Cerebellar nuclear complex (tissue), 1 donor: ENCODE measurements around the gene NAA80.
"Not testable (repeated sequence)": the region's sequence is repeated elsewhere in the genome, so short reads cannot be mapped to it uniquely, and the experiment has no call there.

ENCODE experiments used
- DNase-seq, 2 experiments: peaks; one replicate each; lab custom pipeline; 2025; lab: John Stamatoyannopoulos, UW

Gene NAA80

DNA sequence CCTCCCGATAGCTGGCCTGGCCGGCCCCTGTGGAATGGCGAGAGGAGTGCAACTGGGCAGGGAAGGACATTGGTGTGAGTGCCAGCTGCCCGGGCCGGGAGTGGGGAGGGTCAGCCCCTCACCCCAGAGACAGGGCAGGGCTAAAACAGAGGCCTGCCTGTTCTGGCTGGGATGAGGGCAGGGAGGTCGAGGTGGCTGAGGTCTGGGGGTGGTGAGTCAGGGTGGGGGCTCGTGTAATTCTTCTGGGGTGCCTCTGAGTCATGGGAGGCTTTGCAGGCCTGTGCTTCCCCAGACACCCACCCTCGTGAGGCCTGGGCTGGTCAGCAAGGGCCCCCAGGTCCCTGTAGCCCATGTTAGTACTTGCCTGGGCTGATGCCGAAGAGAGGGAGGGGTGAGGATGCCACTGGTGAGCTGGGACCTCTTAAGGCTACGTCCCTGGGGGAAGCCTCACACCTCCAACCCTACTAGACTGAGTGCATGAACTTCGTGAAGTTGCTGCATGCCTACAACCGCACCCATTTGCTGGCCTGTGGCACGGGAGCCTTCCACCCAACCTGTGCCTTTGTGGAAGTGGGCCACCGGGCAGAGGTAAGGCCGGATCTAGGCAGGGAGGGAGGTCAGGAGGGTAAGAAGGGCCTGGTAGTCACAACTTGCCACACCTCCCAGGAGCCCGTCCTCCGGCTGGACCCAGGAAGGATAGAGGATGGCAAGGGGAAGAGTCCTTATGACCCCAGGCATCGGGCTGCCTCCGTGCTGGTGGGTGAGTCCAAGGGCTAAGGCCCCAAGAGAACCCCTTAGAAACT, 28.6 kb downstream of the NAA80 start:
- DNase-seq, result no peak

- no peak for DNase-seq
These were observed 29.2 kb downstream of the NAA80 start for GRCh38 chr3:50269977-50270413.

- DNase-seq, result no peak
These were observed 29.7 kb downstream of the NAA80 start for GRCh38 chr3:50269460-50269859.

DNA sequence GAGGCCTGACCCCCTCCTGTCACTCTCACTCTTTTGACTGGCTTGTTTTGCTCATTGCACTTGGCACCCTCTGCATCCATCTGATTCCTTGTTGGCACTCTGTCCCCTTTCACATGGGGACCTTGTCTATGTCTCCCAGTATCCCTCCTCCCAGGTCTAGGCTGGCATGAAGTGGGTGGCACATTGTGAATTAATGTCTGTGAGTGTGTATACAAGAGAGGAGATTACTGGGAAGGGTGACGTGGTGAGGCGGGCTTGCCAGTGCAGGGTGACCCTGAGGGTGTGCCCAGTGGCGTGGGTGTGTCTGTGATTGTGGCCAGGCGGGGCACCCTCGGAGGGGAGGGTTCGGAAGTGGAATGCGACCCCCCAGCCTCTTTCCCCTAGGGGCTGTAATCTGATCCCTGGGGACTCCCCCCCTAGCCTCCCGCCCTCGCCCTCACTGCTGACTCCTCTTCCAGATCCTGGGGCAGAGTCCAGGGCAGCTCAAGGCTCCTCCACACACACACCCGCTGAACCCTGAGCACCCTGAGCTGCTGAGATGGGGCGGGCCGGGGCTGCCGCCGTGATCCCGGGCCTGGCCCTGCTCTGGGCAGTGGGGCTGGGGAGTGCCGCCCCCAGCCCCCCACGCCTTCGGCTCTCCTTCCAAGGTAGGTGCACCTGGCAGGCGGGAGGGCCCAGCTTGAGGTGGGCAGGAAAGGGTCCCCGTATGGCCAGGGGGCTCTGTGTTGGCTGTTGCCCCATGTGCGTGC, 30.3 kb downstream of the NAA80 start, which contains the start of gene SEMA3B:
Gene SEMA3B, plus strand, starts transcription at position 445 of the 749 bp plus-strand sequence. Its CDS starts 94 bp downstream, at position 539.
- no peak for DNase-seq

- DNase-seq, result no peak
These were observed 30.9 kb downstream of the NAA80 start for GRCh38 chr3:50268276-50268675.

DNA sequence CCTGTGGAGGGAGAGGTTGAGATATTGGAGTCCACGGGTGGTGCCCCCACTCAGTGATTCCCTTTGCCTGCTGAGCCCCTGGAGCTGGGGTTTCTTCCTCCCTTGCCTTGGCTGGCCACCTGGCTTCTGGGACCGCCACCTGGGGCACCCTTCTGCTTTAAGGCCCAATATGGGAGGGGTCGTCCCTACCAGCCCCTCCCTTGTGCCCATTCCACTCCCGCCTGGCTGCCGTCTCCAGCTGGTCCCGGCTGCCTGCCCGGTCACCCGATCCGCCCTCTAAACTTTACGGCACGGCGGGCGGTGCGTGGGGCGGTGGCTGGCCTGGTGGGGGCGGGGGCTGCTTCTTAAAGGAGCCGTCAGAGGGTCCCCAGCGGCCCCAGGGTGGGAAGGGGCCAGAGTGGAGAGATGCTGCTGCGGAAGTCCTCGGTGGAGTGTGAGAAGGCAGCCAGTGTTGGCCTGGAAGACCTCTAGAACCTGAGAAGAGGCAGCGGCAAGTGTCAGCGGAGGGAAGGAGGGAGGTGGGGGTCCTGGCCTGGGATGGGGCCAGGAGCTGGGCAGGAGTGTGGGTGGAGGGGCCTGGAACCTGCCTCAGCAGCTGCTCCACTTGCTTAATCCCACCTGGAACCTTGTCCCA, 31.8 kb downstream of the NAA80 start:
- no peak for DNase-seq

DNA sequence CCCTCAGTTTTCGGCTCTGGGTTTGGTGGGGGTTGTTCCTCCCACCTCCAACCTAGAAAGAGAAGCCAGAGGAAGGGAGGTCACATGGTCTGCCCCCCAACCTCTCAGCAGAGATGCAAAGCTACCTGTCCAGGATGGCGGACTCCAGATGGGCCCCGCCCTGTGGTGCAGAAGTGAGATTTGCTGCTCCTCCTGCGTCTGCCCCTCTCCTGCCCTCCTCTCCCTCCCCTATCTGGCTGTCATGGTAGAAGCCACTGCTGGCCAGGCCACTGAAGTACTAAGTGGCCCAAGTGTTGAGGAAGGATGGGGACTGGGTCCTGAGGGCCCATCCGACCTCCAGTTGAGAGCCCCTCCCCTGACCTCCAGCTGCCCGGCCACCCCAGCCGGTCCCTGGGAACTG, 32.4 kb downstream of the NAA80 start:
- DNase-seq, result no peak

- no peak for DNase-seq
These were observed 33.2 kb downstream of the NAA80 start for GRCh38 chr3:50266017-50266416.

DNA sequence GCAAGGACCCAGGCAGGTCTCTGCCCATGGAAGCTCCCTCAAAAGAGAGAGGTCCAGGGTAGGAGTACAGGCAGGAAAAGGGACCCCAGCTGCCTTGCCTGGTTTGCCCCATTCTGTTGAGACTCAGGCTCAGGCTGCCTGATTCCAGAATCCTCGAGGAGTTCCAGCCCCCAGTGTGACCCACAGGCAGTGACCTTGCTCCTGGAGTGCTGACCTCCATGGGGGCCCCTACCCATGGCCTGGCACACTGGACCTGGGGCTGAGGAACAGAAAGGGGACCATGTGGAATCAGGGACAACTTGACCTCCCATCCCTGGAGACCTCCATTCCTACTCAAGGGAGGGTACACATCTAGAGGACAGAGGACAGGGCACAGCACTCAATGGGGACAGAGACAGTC, 33.6 kb downstream of the NAA80 start:
- DNase-seq, result no peak

DNA sequence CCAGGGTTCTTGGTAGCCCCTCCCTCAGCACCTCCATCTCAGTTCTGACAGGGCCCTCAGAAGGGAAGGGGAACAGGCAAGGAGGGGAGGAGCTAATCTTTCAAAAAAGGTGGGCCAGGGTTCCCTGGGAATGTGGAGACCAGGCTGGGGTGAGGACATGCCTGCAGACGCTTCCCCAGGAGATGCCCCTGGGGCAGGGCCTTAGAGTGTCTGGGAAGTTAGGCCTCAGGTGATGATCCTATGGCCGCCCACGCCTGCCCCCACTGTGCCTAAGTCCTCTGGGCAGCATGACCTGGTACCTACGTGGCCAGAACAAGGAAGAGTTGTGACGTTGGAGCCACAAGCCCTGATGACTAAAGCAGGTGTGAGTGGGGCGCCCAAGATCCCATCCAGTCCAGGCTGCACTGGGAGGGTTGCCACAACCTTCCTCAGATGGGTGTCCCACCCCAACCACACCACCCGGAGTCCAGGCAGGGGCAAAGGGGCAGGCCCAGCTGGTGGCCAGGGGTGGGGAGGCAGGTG, 34.2 kb downstream of the NAA80 start:
- DNase-seq, result no peak

- DNase-seq, result no peak
These were observed 34.7 kb downstream of the NAA80 start for GRCh38 chr3:50264383-50264963.

DNA sequence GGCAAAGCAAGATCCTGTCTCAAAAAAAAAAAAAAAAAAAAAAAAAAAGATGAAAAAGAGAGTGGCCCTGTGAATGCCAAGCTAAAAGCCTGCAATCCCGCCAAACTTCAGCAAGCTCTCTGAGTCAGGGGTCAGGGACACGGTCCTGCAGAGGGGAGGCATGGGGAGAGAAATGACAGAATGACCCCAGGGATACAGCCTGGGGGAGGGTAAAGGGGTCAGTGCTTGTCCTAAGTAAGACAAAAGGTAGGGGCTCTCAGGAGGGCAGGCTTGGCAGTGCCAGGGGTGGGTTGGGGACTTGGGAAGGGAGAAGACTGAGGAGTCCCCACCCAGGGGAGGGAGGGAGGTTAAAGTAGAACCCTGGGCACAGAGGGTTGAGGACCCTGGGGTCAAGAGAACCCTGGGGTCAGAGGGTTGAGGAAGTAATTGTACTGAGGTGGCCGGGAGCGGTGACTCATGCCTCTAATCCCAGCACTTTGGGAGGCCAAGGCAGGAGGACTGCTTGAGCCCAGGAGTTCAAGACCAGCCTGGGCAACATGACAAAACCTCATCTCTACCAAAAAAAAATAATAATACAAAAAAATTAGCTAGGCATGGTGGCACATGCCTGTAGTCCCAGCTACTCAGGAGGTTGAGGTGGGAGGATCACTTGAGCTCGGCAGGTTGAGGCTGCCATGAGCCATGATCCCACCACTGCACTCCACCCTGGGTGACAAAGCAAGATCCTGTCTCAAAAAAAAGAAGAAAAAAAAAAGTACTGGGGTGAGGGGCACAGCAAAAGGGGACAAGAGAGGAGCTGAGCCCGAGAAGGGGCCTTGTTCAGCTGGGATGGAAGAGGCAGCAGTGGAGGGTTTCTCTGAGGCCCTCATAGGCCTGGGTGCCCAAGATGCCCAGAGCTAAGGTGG, 35.5 kb downstream of the NAA80 start:
- DNase-seq, result no peak

GRCh38 chr3:50262778-50263177, 36.4 kb downstream of the NAA80 start:
- DNase-seq, result no peak

DNA sequence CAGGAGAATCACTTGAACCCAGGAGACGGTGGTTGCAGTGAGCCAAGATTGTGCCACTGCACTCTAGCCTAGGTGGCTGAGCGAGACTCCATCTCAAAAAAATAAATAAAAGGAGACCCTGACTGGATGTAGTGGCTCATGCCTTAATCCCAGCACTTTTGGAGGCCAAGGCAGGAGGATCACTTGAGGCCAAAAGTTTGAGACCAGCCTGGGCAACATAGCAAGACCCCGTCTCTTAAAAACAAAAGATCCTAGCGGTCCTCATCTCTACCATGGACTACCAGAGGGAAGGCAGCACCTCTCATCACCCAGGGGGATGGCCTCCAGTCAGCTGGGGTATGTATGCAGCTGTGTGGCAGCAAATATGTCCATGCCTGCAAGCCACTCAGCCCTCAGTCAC, 37.0 kb downstream of the NAA80 start:
- DNase-seq, result not testable (repeated sequence)

GRCh38 chr3:50261505-50261904, 37.7 kb downstream of the NAA80 start:
- no peak for DNase-seq

DNA sequence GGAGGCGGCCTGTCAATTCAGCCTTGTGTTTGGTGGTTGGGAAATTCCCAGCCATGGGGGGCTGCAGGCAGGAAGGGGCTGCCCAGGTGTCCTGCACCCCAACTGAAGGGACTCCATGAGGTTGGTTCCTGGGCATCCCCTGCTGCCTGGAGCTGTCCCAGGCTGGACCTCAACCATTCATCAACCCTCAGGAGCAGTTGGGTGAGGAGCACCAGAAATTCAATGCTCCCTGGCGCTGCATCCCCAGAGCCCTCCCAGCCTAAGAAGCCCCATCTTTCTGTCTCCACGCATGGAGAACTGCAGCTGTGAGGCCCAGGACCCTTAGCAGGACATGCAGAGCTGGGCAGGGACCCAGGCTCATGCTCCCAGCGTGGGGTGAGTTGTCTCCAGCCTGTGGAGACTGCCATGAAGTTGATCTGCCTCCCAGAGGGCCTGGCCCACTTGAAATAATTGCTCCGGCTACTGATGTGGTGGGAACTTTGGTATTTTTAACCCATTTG, 38.2 kb downstream of the NAA80 start:
- DNase-seq, result no peak

GRCh38 chr3:50260027-50260941, 38.9 kb downstream of the NAA80 start:
- peak; percentile 9 to 62 for DNase-seq

DNA sequence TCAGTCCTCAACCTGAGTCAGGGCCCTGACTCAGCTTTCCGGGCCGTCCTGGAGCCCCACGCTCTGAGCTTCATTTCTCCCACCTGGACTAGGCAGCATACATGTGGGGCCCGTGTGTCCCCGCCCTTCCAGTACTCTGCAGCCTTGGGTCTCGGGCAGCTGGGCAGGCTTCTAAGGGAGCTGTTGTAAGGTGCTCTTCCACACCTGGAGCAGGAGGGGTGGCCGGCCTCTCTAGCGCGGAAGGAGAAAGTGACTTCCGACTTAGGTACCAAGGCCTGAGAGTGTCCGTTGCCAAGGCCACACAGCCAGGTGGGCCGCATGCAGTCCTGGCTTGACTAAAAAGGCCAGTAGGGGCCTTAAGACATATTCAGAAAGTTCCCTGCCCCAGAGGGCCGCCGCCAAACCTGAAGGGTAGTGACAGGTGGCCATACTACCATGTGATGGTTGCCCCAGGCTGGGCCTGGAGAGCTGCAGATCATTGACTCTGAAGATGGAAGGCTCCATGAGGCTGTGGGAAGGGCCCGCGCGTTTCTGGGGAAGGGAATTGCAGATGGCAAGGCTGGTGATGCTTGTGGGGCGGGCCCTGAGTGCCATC, 39.7 kb downstream of the NAA80 start:
- DNase-seq, result no peak

DNA sequence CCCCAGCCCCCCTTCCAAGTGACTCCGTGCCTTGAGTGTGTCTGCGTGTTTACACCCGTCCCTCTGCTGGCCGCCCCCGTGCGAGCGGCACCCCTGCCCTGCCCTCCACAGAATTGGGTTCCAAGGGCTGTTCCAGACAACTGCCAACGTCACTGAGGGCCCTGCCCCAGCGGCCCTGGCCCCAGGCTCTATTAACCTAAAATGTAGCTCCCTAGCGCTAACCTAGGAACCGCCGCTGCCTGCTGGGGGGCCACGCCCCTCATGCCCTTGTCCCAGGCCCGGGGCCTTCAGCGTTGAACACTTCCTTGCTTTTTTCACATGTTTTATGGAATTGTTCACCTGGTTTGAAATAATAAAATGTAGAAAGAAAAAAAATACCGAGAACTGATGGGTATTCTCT, 40.2 kb downstream of the NAA80 start:
- no peak for DNase-seq
